ENCODE measurements around the gene SLC24A5.

DNA sequence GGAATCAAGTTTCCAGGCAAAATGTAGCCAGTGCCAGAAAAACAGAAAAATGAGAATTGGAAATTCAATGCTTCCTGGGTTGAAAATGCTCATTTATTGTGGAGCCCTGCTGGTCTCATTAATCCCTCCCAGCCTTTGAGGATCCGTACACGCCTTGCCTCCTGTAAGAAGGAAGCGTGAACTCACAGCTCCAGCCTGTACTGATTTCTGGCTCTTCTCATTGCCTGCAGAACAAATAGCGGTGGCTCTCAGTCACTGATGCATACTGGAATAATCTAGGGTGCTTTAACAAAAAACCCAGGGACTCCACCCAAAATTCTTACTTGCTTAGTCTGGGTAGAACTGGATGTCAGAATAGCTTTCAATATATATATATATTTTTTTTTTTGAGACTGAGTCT lies 29.3 kb upstream of the SLC24A5 start:
- TF ChIP-seq, protein P1, sequence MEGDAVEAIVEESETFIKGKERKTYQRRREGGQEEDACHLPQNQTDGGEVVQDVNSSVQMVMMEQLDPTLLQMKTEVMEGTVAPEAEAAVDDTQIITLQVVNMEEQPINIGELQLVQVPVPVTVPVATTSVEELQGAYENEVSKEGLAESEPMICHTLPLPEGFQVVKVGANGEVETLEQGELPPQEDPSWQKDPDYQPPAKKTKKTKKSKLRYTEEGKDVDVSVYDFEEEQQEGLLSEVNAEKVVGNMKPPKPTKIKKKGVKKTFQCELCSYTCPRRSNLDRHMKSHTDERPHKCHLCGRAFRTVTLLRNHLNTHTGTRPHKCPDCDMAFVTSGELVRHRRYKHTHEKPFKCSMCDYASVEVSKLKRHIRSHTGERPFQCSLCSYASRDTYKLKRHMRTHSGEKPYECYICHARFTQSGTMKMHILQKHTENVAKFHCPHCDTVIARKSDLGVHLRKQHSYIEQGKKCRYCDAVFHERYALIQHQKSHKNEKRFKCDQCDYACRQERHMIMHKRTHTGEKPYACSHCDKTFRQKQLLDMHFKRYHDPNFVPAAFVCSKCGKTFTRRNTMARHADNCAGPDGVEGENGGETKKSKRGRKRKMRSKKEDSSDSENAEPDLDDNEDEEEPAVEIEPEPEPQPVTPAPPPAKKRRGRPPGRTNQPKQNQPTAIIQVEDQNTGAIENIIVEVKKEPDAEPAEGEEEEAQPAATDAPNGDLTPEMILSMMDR (IDR thresholded peaks at IDR 0.05) = no peak
- no peak for TF ChIP-seq POLR2A (IDR thresholded peaks at IDR 0.05; ENCODE audit: low read depth)
